Activated T-cell treated with anti-CD3 and anti-CD28 coated beads, Interleukin-2, amount 50 U/mL, for 48 hours (primary cell): Measurements from ENCODE around the gene MAZ.
A peak's percentile ranks its signal among the peaks of the same experiment; 100 is the strongest.
"Not testable (repeated sequence)": the region's sequence is repeated elsewhere in the genome, so short reads cannot be mapped to it uniquely, and the experiment has no call there.

Experiments used
- DNase-seq, 2 experiments: peaks; one replicate each; pipeline ENCODE4 v3.0.0-alpha.2; 2020

The MAZ gene

GRCh38 chr16:29784901-29785500, 21.3 kb upstream of the MAZ start:
- DNase-seq: peak; percentile 86 to 90

GRCh38 chr16:29787155-29787554, 19.2 kb upstream of the MAZ start:
- not testable (repeated sequence) for DNase-seq

GRCh38 chr16:29789775-29790182, 16.6 kb upstream of the MAZ start:
- DNase-seq: no peak

GRCh38 chr16:29790183-29790948, 16.0 kb upstream of the MAZ start, which contains the start of gene KIF22:
Gene KIF22, plus strand, starts transcription at chr16:29790751. Its CDS starts 9 bp downstream, at chr16:29790760.
- peak; percentile 100 for DNase-seq

GRCh38 chr16:29790949-29791844, 15.1 kb upstream of the MAZ start:
- no peak for DNase-seq

- DNase-seq: no peak
These were observed 14.2 kb upstream of the MAZ start for GRCh38 chr16:29791845-29792807.

- not testable (repeated sequence) for DNase-seq
These were observed 13.2 kb upstream of the MAZ start for GRCh38 chr16:29793153-29793552.

- no peak for DNase-seq
These were observed 12.1 kb upstream of the MAZ start for GRCh38 chr16:29794231-29794710.

- DNase-seq: no peak
These were observed 3.9 kb upstream of the MAZ start for GRCh38 chr16:29802416-29802935.

GRCh38 chr16:29804020-29804419, 2.3 kb upstream of the MAZ start:
- no peak for DNase-seq

GRCh38 chr16:29804455-29805231, 1.7 kb upstream of the MAZ start:
- DNase-seq: no peak

- DNase-seq: peak; percentile 97 to 98
These were observed 864 bp upstream of the MAZ start for GRCh38 chr16:29805232-29806098.

GRCh38 chr16:29806641-29807425, 504 bp downstream of the MAZ start:
- DNase-seq: peak; percentile 78 to 80

- peak; percentile 92 to 94 for DNase-seq
These were observed 1.3 kb downstream of the MAZ start for GRCh38 chr16:29807426-29808218.

- peak; percentile 65 to 66 for DNase-seq
These were observed 2.0 kb downstream of the MAZ start for GRCh38 chr16:29808219-29808900.

GRCh38 chr16:29809031-29809747, 2.9 kb downstream of the MAZ start:
- DNase-seq: no peak
